ENCODE results near the gene GLI3. TPM values are rescaled to one million over a fixed set of nuclear protein-coding genes. Genes with fewer than 3 reads are reported as not detected.

GLI3 gene
- total and polyA plus RNA-seq, 2 of the 8 experiments (the other 6 are each of a cell fraction or from before 2014, with no cell fraction given), result 8.0 to 31.1 TPM

- ChIA-PET POLR2A (ENCODE audit: partially characterized antibody) (interaction anchor here (1.2 to 1.8 kb wide), 2 partner anchors 10 to 20 kb away, joined by 3 to 7 read pairs; no protein-coding TSS in a partner anchor), CTCF (ENCODE audit: partially characterized antibody) (interaction anchor here (0.7 to 1.8 kb wide), 4 partner anchors 13 to 175 kb away, joined by 3 to 6 read pairs (median 3); no protein-coding TSS in a partner anchor)
- H4K5ac ChIP-seq (ENCODE audit: insufficient read length, low read depth, low read length), result no peak overlapping the region
- H3K4me3 ChIP-seq (ENCODE audit: extremely low read depth in 1 of 4, insufficient read depth in 2 of 4, low read depth in 3 of 4, low read length in 4 of 4), result no peak overlapping the region
- H3K4ac ChIP-seq (replicated peaks; ENCODE audit: insufficient read length, low read depth, low read length), result no peak overlapping the region
- H3K4me2 ChIP-seq (ENCODE audit: insufficient read depth in 1 of 2, low read depth in 2 of 2, low read length in 2 of 2), result no peak overlapping the region
- FAIRE-seq, result no peak
- no peak overlapping the region for H2AK5ac ChIP-seq (ENCODE audit: low read depth, low read length)
- no peak overlapping the region for H3K14ac ChIP-seq (ENCODE audit: insufficient read length)
- H2BK120ac ChIP-seq (replicated peaks; ENCODE audit: low read depth, low read length), result no peak overlapping the region
- no peak for DNase-seq (ENCODE audit: low read depth in 1 of 2, low spot score in 2 of 2)
- no peak overlapping the region for H2BK15ac ChIP-seq (ENCODE audit: low read length)
- no peak overlapping the region for H2BK20ac ChIP-seq (ENCODE audit: low read length)
- no peak overlapping the region for H3K56ac ChIP-seq (replicated peaks; ENCODE audit: insufficient read length, low read depth, low read length)
- peaks cover 0 to 9% (median 7%) of the 10 kb centered on the region in 4 experiments; a peak in 5 of 7 replicates for H3K4me1 ChIP-seq (replicated peaks in 1 of 4; ENCODE audit: control insufficient read depth in 3 of 4, insufficient read depth in 4 of 4, low read length in 3 of 4)
- H2BK5ac ChIP-seq (ENCODE audit: low read depth, low read length), result no peak overlapping the region
- no peaks in the 10 kb centered on the region; a peak in 1 of 8 replicates for H3K36me3 ChIP-seq (ENCODE audit: control insufficient read depth in 2 of 4, insufficient read depth in 4 of 4, low read length in 3 of 4)
- no peak overlapping the region for H2BK12ac ChIP-seq (ENCODE audit: low read depth, low read length)
- no peak overlapping the region for H2AFZ ChIP-seq (ENCODE audit: low read length)
- H3K9ac ChIP-seq (replicated peaks in 1 of 4; ENCODE audit: extremely low read depth in 1 of 4, low read depth in 3 of 4, low read length in 3 of 4), result no peak overlapping the region
- no peak overlapping the region for H3K27ac ChIP-seq (ENCODE audit: low read depth, low read length)
- TF ChIP-seq KDM4A (IDR thresholded peaks at IDR 0.05; ENCODE audit: low read depth, low read length, severe bottlenecking), result no peak
- TF ChIP-seq CTBP2 (IDR thresholded peaks at IDR 0.05; ENCODE audit: borderline replicate concordance, insufficient read depth, insufficient read length, low read length), result no peak
- no peak for TF ChIP-seq POU5F1 (IDR thresholded peaks at IDR 0.05; ENCODE audit: low read depth, low read length)
- TF ChIP-seq TBP (IDR thresholded peaks at IDR 0.05; ENCODE audit: low read depth, low read length), result no peak
- TF ChIP-seq MAFK (IDR thresholded peaks at IDR 0.05; ENCODE audit: low read depth, low read length), result no peak
- no peak for TF ChIP-seq NANOG (IDR thresholded peaks at IDR 0.05; ENCODE audit: insufficient read depth, low read depth, low read length, poor library complexity, severe bottlenecking)
- no peak for TF ChIP-seq GTF2F1 (IDR thresholded peaks at IDR 0.05; ENCODE audit: borderline replicate concordance, low read depth, low read length)
- no peak for TF ChIP-seq ATF3 (IDR thresholded peaks at IDR 0.05; ENCODE audit: insufficient read depth, low read depth, low read length)
- no peak for TF ChIP-seq SP2 (IDR thresholded peaks at IDR 0.05; ENCODE audit: low read length)
- no peak for TF ChIP-seq SIX5 (IDR thresholded peaks at IDR 0.05; ENCODE audit: low read depth, low read length)
- H4K91ac ChIP-seq (replicated peaks; ENCODE audit: insufficient read length, low read length), result no peak overlapping the region
- H3K79me2 ChIP-seq (ENCODE audit: control insufficient read depth in 1 of 2, insufficient read depth in 2 of 2, low read length in 2 of 2), result peaks cover 0 to 26% of the 10 kb centered on the region in 2 experiments; a peak in 2 of 4 replicates
- H3K27me3 ChIP-seq (replicated peaks in 1 of 4; ENCODE audit: control insufficient read depth in 3 of 4, extremely low read depth in 1 of 4, insufficient read depth in 3 of 4, low read length in 3 of 4), result peaks cover 0 to 1% (median 0%) of the 10 kb centered on the region in 4 experiments; a peak in 1 of 7 replicates
- H4K8ac ChIP-seq (ENCODE audit: extremely low read depth, insufficient read depth, low read length), result no peak overlapping the region
- H3K79me1 ChIP-seq (ENCODE audit: low read depth, low read length), result 0 out of 2 replicates have a peak, but pooled peaks cover 3% of the 10 kb centered on the region
- no peaks in the 10 kb centered on the region for H3K9me3 ChIP-seq (ENCODE audit: insufficient read depth in 2 of 2, low read depth in 1 of 2, low read length in 1 of 2)
- H3K23ac ChIP-seq (ENCODE audit: insufficient read length), result no peak overlapping the region
- peaks cover 0 to 3% of the 10 kb centered on the region in 2 experiments for H4K20me1 ChIP-seq (replicated peaks in 1 of 2; ENCODE audit: control insufficient read depth in 1 of 2, insufficient read depth in 2 of 2, low read length in 2 of 2)
- H3K23me2 ChIP-seq (ENCODE audit: low read depth, low read length), result no peaks in the 10 kb centered on the region
- no peak overlapping the region for H3K18ac ChIP-seq (ENCODE audit: extremely low read depth, low read length)
Observed at GRCh38 chr7:42208572-42208971, 28.4 kb downstream of the GLI3 start.
